Measurements from ENCODE around the gene PTGES2. TPM values are rescaled to one million over a fixed set of nuclear protein-coding genes. Genes with fewer than 3 reads are reported as not detected.

The PTGES2 gene
- total and polyA plus RNA-seq, 8 donors = 47.2 to 570 (median 74.9) TPM

DNA sequence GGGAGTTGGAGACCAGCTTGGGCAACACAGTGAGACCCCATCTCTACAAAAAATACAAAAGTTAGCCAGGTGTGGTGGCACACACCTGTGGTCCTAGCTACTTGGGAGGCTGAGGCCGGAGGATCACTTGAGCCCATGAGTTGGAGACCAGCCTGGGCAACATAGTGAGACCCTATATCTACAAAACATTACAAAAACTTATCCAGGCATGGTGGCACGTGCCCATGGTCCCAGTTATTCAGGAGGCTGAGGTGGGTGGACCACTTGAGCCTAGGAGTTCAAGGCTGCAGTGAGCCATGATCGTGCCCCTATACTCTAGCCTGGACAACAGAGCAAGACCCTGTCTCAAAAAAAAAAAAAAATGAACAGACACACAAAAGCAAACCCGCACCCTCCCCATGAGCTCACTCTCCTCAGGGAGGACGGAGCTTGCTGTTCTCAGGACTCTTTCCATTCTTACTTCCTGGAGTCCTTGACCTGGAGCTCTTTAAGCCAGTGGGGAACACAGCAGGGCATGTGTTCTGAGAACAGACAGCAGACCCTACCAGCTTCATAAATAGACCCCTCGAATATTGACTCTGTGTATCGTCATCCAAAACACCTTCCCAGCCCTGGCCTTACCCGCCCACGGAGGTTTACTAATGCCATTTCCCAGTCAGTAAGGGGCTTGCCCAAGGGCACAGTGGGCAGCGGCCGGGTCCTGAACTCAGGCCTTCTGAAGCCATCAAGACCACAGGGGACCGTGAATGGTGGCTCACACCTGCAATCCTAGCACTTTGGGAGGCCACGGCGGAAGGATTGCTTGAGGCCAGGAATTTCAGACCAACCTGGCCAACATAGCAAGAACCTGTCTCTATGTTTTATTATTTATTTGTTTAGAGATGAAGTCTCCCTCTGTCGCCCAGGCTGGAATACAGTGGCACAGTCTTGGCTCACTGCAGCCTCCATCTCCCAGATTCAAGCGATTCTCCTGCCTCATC is 11.1 kb downstream of the PTGES2 start:
- 69 to 84% (median 76%) methylated on average over 16 of the region's 16 CpGs for WGBS, 5 donors
- intact Hi-C loops (cut with DNase I; ENCODE audit: low total_unique reads) = no loop called here
- DNase-seq = peak in 1 of 2 donors; percentile 44
- TF ChIP-seq POLR2AphosphoS5 (IDR thresholded peaks at IDR 0.05) (peak in 2 of 3 donors; percentile 17 to 64), EP300 (IDR thresholded peaks at IDR 0.05) (no peak)
- Histone ChIP-seq H3K27ac (peak overlapping the region; percentile 88 to 97 (median 93)), H3K36me3 (peaks cover 7 to 39% (median 29%) of the 10 kb centered on the region in 4 donors), H3K4me3 (no peak overlapping the region), H3K4me1 (peaks cover 13 to 42% (median 37%) of the 10 kb centered on the region in 4 donors), H3K9me3 (no peaks in the 10 kb centered on the region), H3K27me3 (no peaks in the 10 kb centered on the region)

DNA sequence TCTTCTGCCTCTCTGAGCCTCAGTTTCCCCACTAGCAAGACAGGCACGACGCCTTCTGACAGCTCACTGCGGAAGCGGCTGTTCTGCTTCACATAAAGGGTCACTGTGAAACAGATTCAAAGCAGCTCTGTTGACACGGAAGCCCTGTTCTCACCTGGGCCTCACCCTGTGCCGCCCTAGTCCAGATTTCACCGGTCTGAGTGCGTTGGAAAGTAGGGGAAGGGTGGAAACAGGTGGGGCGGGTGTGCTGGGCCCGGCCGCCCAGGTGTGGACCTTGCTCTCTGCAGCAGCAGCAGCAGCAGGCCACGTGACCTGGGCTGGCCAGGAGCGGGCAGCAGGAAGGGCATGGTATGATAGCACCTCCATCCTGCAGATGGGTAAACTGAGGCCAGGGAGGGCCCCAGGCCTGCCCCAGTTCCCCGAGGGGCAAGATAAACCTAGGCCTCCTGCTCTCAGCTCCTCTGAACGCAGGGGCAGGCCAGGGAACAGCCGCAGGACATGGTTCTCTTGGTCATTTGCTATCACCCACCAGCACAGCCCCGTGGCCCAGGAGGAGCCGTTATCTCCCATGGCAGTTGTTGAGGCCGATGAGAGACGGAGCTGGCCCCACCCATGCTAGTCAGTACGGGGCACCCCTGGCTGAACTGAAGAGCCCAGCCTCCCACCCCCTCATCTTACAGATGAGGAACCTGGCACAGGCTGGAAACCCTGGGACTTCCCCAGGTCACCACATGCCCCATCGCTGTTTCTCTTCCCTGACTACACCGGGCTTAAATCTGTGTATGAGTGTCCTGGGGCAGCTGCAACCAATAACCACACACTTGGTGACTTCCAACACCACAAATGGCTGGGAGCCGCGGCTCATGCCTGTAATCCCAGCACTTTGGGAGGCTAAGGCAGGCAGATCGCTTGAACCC is 12.1 kb downstream of the PTGES2 start:
- H3K27me3 ChIP-seq = no peaks in the 10 kb centered on the region
- peaks cover 0 to 30% (median 20%) of the 10 kb centered on the region in 4 donors for H3K36me3 ChIP-seq
- intact Hi-C loops (cut with DNase I; ENCODE audit: low total_unique reads) = no loop called here
- H3K27ac ChIP-seq = peak overlapping the region; percentile 88 to 97 (median 93)
- no peaks in the 10 kb centered on the region for H3K9me3 ChIP-seq
- WGBS, 5 donors = 40 to 62% (median 44%) methylated on average over 21 to 26 of the region's 26 CpGs
- peak overlapping the region in 3 of 4 donors; percentile 28 to 43 (median 36) for H3K4me3 ChIP-seq
- peaks cover 13 to 50% (median 41%) of the 10 kb centered on the region in 4 donors for H3K4me1 ChIP-seq
- TF ChIP-seq POLR2A (IDR thresholded peaks at IDR 0.05) (peak in 2 of 4 donors; percentile 60 to 78), POLR2AphosphoS5 (IDR thresholded peaks at IDR 0.05) (peak; percentile 29 to 98 (median 95)), EP300 (IDR thresholded peaks at IDR 0.05) (no peak)
- TF ChIP-seq, protein P1, sequence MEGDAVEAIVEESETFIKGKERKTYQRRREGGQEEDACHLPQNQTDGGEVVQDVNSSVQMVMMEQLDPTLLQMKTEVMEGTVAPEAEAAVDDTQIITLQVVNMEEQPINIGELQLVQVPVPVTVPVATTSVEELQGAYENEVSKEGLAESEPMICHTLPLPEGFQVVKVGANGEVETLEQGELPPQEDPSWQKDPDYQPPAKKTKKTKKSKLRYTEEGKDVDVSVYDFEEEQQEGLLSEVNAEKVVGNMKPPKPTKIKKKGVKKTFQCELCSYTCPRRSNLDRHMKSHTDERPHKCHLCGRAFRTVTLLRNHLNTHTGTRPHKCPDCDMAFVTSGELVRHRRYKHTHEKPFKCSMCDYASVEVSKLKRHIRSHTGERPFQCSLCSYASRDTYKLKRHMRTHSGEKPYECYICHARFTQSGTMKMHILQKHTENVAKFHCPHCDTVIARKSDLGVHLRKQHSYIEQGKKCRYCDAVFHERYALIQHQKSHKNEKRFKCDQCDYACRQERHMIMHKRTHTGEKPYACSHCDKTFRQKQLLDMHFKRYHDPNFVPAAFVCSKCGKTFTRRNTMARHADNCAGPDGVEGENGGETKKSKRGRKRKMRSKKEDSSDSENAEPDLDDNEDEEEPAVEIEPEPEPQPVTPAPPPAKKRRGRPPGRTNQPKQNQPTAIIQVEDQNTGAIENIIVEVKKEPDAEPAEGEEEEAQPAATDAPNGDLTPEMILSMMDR (IDR thresholded peaks at IDR 0.05) = no peak
- DNase-seq = peak; percentile 94 to 97

DNA sequence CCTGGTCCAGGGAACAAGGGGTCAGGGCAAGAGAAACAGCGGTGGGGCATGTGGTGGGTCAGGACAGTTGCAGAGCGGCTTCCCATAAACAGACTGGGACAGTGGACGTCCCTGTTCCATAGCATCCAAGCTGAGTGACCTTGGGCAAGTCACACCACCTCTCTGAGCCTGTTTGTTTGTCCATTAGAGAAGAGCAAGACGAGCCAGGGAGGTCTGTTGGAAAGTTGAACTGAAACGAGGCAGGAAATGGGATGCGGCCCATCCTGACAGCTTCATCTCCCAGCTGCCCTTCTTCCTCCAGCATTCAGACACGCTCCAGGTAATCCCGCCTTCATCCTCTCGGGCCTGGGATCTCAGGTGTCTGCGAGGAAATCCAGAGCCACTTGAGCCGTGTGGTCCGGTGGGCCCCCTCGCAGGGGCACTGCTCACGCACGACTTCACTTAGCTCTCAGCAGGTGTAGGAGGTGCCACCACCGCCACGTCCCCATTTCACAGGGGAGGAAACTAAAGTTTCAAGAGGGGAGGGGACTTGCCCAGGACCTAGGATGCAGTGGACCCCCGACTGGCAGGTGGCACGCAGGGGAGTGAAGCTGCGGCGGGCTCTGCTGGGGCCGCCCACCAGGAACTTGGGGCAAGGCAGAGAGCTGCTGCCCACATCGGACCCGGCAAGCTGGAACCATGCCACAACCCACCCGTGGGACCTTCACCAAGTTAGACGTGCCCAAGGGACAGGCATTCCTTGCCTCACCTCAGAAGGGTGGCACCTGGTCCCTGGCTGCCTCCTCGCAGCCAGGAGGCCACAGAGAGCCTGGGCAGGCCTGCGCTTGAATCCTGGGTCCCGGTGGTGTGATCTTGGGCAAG is 13.0 kb downstream of the PTGES2 start:
- intact Hi-C loops (cut with DNase I; ENCODE audit: low total_unique reads) = no loop called here
- peaks cover 0 to 28% (median 15%) of the 10 kb centered on the region in 4 donors for H3K36me3 ChIP-seq
- peak in 1 of 2 donors; percentile 26 for DNase-seq
- no peaks in the 10 kb centered on the region for H3K27me3 ChIP-seq
- H3K4me3 ChIP-seq = peak overlapping the region; percentile 17 to 43 (median 32)
- TF ChIP-seq POLR2AphosphoS5 (IDR thresholded peaks at IDR 0.05) = no peak
- TF ChIP-seq POLR2A (IDR thresholded peaks at IDR 0.05) = no peak
- no peak for TF ChIP-seq EP300 (IDR thresholded peaks at IDR 0.05)
- TF ChIP-seq, protein P1 (IDR thresholded peaks at IDR 0.05) = no peak
- peak overlapping the region; percentile 88 to 97 (median 93) for H3K27ac ChIP-seq
- 36 to 76% (median 55%) methylated on average over 24 to 29 of the region's 29 CpGs for WGBS, 5 donors
- peaks cover 13 to 51% (median 43%) of the 10 kb centered on the region in 4 donors for H3K4me1 ChIP-seq
- H3K9me3 ChIP-seq = no peaks in the 10 kb centered on the region
